ENCODE results near the gene NUP62.

Gene NUP62

GRCh38 chr19:49896863-49897621, 32.3 kb downstream of the NUP62 start, which contains the start of gene IL4I1:
IL4I1 (minus strand) TSS chr19:49896887; CDS start chr19:49896160, 727 bp downstream.
- DNase-seq (ENCODE audit: low spot score) = peak; percentile 78

- no peak for DNase-seq (ENCODE audit: low spot score)
Observed at GRCh38 chr19:49895566-49896297, 33.6 kb downstream of the NUP62 start.

GRCh38 chr19:49894879-49895565, 34.3 kb downstream of the NUP62 start:
- peak; percentile 64 for DNase-seq (ENCODE audit: low spot score)

DNA sequence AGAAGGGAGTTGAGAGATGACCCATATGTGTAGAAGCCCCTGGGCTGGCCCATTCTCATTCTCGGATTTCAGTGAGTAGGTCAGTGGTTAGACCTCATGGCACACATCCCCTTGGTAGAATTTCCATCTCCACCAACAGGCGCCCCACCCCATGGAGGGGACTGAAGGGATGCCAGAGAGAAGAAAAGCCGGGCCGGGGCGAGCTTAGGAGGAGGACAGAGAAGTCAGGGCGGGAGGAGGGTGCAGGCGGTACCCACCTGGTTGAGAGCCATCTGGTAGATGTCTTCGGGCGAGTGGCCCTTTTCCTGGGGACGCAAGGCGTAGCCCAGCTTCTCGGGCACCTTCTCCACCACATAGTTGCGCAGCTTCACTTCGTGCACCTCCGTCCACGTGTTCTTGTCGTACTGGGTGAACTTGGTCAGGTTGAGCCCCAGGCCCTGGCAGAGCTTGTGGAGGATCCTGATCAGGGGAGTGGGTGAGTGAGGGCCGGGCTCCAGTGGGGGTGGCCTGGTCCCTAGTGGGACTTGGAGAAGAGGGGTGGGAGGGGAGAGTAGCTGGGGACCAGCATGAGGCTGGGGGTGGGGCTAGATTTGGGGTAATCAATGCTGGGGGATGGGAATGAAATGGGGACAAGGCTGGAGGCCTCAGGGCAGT, 35.2 kb downstream of the NUP62 start:
- DNase-seq (ENCODE audit: low spot score) = no peak

- DNase-seq (ENCODE audit: low spot score) = no peak
Observed at GRCh38 chr19:49892716-49893115, 36.6 kb downstream of the NUP62 start.

GRCh38 chr19:49891393-49891792, 37.9 kb downstream of the NUP62 start:
- DNase-seq (ENCODE audit: low spot score) = no peak

- peak; percentile 39 for DNase-seq (ENCODE audit: low spot score)
Observed at GRCh38 chr19:49890349-49891311, 38.7 kb downstream of the NUP62 start.

DNA sequence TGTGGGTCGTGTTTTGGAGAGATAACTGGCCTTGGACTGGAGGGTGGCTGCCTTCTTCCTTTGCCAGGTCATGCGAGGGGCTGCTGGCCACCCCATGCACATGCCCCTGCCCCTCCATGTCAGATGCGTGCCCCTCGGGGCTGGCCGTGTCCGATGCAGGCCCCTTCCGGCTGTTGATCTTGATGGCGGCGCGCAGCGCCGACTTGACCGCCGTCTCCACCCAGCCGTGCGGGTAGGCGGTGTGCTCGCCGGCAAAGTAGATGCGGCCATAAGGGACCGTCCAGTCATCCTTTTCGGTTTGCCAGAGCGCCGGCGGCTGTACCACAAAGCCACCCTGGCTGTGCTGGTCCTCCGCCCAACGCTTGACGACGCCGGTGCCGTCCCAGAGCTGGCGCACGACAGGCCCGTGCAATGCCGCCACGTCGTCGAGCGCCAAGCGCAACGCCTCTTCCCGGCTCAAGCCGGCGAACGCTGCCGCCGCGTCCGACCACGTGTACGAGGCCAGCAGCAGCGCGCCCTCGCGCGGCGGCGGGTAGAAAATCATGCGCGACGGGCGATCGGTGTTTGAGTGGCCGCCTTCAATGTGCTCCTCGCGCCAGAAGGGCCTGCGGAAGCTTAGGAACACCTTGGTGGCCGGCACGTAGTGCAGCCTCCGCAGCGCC, 39.5 kb downstream of the NUP62 start:
- DNase-seq (ENCODE audit: low spot score) = peak; percentile 82

DNA sequence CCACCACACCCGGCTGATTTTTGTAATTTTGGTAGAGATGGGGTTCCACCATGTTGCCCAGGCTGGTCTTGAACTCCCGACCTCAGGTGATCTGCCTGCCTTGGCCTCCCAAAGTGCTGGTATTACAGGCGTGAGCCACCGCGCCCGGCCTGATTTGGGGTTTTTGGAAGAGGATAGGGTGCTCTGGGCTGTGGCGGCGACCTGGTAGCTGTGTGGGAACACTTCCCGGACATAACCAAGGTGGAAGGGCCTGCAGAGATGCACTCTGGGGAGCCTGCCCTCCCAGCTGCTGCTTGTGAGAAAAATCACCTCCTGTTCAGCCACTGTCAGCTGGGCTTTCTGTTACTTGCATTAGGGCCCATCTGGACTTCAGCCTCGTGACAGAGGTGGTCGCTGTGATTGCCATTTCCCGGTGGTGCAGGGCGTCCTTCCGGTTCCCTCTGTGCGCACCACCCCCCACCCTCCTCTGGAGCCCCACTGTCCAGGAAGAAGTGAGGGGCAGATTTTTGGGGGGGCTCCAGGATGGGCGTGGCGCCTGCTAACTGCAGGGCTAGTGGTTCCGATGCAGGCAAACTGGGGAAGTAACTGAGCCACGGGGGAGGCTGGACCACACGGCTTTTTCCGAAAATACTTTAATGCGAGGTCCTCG, 40.1 kb downstream of the NUP62 start:
- no peak for DNase-seq (ENCODE audit: low spot score)

DNA sequence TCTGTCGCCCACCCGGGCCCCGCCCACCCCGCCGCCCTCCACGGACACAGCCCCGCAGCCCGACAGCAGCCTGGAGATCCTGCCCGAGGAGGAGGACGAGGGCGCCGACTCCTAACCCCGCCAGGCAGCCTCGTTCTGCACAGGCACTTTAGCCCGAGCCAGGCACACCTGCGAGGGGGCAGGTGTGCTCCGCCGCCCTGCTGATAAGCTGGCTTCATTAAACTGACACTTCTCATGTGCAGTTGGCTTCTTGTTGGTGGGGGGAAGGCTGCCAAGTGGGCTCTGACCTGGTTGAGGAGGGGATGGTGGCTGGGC, 40.8 kb downstream of the NUP62 start:
- no peak for DNase-seq (ENCODE audit: low spot score)

DNA sequence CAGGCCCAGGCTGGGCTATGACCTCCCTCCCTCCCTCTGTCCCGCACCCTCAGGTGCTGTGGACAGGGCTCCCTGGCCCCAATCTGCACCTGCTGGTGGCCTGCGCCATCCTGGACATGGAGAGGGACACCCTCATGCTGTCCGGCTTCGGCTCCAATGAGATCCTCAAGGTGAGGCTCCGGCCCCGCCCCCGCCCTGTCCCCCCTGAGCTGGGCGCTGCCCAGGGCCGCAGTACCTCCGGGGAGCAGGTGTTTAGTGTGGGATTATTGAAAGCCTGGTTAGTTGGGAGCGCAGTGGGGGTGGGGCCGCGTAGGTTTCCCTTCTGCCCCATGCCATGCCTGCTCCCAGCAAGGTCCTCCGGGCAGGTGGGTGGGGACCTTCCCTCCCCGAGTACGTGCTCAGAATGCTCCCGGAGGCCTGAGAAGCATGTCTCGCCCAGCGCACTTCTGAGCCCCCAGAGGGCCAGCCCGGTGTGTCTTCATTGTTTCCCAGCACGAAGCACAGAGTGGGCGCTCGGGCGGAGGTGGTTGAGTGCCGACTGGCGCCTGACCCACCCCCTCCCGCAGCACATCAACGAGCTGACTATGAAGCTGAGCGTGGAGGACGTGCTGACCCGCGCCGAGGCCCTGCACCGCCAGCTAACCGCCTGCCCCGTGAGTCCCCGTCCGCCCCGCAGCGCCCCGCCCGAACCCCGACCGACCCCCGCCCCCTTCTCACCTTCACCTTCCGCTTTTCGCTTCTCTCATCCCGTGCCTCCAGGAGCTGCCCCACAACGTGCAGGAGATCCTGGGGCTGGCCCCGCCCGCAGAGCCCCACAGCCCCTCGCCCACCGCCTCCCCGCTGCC, 41.4 kb downstream of the NUP62 start:
- DNase-seq (ENCODE audit: low spot score) = no peak

DNA sequence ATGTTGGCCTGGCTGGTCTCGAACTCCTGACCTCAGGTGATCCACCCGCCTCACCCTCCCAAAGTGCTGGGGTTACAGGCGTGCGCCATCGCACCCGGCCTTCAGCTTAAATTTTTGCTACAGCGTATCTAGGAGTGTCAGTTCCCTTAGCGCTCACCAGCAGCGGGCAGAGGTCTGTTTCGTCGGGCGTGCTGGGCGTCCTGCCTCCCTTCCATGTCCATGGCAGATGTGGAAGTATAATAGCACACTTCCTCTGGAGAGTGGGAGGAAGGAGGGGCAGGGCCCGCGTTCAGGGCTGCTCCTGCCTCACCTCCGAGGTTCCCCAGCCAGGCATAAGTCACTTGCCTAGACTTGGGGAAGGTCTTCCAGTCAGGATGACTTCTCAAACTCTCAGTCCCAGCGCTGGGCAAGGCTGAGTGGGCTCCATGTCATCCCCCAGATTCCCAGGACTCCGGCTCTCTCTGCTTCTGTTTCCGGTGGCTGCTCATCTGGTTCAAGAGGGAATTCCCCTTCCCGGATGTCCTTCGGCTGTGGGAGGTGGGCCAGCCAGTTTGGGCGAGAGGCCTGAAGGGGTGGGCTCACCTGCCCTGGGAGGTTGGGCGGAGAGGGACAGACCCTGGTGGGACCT, 42.2 kb downstream of the NUP62 start:
- DNase-seq (ENCODE audit: low spot score) = no peak

GRCh38 chr19:49884760-49885159, 44.5 kb downstream of the NUP62 start:
- no peak for DNase-seq (ENCODE audit: low spot score)

GRCh38 chr19:49884109-49884508, 45.2 kb downstream of the NUP62 start:
- DNase-seq (ENCODE audit: low spot score) = no peak

DNA sequence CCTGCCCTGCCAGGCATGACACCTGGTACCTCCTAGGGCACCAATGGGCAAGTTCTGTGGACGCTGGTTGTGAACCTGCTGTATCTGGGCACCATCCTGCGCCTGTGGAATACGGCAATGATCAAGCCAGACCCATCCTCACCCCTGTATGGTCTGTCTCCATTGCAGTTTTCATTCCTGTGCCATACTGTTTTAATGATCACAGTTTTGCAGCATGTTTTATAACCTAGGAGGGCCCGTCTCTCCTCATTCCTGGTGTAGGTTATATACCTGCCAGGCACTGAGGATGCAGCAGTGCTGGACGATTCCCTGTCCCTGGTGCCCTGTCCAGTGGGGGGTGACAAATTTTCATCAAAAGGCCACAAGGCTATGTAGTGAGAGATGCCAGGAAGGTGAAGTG, 46.2 kb downstream of the NUP62 start:
- DNase-seq (ENCODE audit: low spot score) = no peak

DNA sequence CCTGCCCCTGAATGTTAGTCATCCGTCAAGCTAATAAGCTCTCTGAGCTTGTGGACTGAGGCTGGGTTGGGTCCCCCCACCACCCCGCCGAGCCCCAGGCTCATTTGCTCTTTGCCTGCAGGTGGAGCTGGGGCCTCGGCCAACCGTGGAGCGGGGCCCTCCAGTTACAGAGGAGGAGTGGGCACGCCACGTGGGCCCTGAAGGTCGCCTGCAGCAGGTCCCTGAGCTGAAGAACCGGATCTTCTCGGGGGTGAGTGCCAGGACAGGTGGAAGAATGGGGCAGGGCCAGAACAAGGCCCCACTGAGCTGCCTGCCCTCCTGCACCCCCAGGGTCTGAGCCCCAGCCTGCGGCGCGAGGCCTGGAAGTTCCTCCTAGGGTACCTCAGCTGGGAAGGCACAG, 46.7 kb downstream of the NUP62 start:
- DNase-seq (ENCODE audit: low spot score) = no peak

DNA sequence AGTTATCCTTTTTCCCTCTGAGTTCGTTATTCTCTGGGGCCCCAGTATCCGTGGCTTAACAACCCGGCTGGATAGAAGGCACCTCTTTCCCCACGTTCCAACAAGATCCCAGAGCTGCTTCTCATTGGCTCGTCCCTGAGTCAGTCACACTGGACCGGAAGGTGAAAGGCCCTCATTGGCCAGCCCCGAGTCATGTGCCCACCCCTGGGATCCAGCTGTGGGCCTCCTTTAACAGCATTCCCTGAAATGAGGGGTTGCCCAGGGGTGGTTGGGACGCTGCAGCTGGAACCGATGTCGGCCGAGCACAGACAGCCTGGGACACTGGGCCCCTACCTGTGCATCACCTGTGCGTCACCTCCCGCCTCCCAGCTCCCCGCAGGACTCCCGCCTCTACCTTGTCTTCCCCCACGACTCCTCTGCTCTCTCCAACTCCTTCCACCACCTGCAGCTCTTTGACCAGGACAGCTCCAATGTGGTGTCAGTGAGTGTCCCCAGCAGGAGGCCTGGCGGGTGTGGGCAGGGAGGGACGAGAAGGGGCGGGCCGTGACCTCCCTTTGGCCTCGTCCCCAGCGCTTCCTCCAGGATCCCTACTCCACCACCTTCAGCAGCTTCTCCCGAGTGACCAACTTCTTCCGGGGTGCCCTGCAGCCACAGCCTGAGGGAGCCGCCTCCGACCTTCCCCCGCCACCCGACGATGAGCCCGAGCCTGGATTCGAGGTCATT, 47.5 kb downstream of the NUP62 start:
- no peak for DNase-seq (ENCODE audit: low spot score)

DNA sequence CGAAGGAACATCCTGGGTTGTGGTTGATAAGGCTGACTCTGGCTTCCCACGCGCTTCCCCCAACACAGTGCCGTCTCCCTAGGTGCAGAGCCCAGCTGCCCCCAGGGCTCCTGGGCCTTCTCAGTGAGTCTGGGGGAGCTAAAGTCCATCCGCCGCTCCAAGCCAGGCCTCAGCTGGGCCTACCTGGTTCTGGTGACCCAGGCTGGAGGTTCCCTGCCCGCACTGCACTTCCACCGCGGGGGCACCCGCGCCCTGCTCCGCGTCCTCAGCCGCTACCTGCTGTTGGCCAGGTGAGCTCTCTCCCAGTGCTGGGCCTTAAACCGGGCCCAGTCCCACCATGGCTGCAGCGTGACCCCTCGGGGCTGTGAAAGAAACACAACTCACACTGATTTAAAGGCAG, 48.1 kb downstream of the NUP62 start:
- no peak for DNase-seq (ENCODE audit: low spot score)
